GM12874 (cell line): Measurements from ENCODE around the gene GYG1.

Source experiments
- CTCF ChIP-seq: IDR thresholded peaks from 2 replicates; pipeline ENCODE4 v1.5.1; 2011; ENCODE audit warnings: low read depth, mild to moderate bottlenecking, control low read depth, low read length, moderate library complexity; ENCODE audit not compliant: insufficient read depth

GYG1 gene

GRCh38 chr3:148953094-148953493, 38.2 kb upstream of the GYG1 start:
- no peak for TF ChIP-seq CTCF

- TF ChIP-seq CTCF, result no peak
These were observed 36.4 kb upstream of the GYG1 start for GRCh38 chr3:148954981-148955380.

GRCh38 chr3:148955544-148956346, 35.6 kb upstream of the GYG1 start:
- TF ChIP-seq CTCF, result peak; percentile 47; the same call in 1 of the 2 replicates

GRCh38 chr3:148957586-148957985, 33.8 kb upstream of the GYG1 start:
- peak; percentile 39 for TF ChIP-seq CTCF

- no peak for TF ChIP-seq CTCF
These were observed 32.6 kb upstream of the GYG1 start for GRCh38 chr3:148958696-148959095.

- TF ChIP-seq CTCF, result no peak
These were observed 28.8 kb upstream of the GYG1 start for GRCh38 chr3:148962513-148962912.

GRCh38 chr3:148964809-148965208, 26.5 kb upstream of the GYG1 start:
- no peak for TF ChIP-seq CTCF
